Activated CD8-positive, alpha-beta T cell treated with anti-CD3 and anti-CD28 coated beads for 36 hours (primary cell): ENCODE results near the gene C6orf141. TPM values are rescaled to one million over a fixed set of nuclear protein-coding genes. Genes with fewer than 3 reads are reported as not detected.
"Not testable (repeated sequence)": the region's sequence is repeated elsewhere in the genome, so short reads cannot be mapped to it uniquely, and the experiment has no call there.

Experiments
- ATAC-seq: fragments of 200-7000 bp; cut with Tn5 transposase; one replicate; pipeline ENCODE4 v1.10.0; 2021; ENCODE audit warnings: mild to moderate bottlenecking, moderate library complexity
- CTCF ChIA-PET: fragments of 350-600 bp; sonication (Branson Sonifier 250); formaldehyde crosslinking; loops from one replicate; lab custom pipeline; 2021; ENCODE audit warnings: antibody characterized with exemption; lab: Charles Lee
- POLR2A ChIA-PET: fragments of 350-600 bp; sonication (Branson Sonifier 250); formaldehyde crosslinking; loops from one replicate; lab custom pipeline; 2021; ENCODE audit warnings: antibody characterized with exemption; lab: Charles Lee
- DNase-seq: peaks from one replicate; pipeline ENCODE4 v3.0.0-alpha.2; 2020
- H3K27ac Mint-ChIP-seq: one replicate; pipeline ENCODE4 v1.8.0; 2021; ENCODE audit warnings: mild to moderate bottlenecking, mixed read lengths
- H3K27me3 Mint-ChIP-seq: one replicate; pipeline ENCODE4 v1.8.0; 2021; ENCODE audit warnings: mixed read lengths
- H3K36me3 Mint-ChIP-seq: one replicate; pipeline ENCODE4 v1.8.0; 2021; ENCODE audit warnings: low read depth, mixed read lengths
- H3K4me1 Mint-ChIP-seq: one replicate; pipeline ENCODE4 v1.8.0; 2021; ENCODE audit warnings: low read depth, mixed read lengths
- H3K4me3 Mint-ChIP-seq: one replicate; pipeline ENCODE4 v1.8.0; 2021; ENCODE audit warnings: mild to moderate bottlenecking, moderate library complexity, mixed read lengths
- H3K9me3 Mint-ChIP-seq: one replicate; pipeline ENCODE4 v1.8.0; 2021; ENCODE audit warnings: mixed read lengths
- intact Hi-C: fragments of 100-400 bp; cut with micrococcal nuclease; formaldehyde crosslinking; loops from one replicate; pipeline ENCODE4 v1.10.0; 2022
- total RNA-seq, 2 experiments: library from RNA; stranded (reverse); gene quantifications; one replicate each; pipeline ENCODE4 v1.2.3, GENCODE V29; 2021
- TF ChIP-seq, protein P1 (sequence below): fragments of 200-600 bp; IDR thresholded peaks from one replicate; pipeline ENCODE4 v1.8.0; 2022; ENCODE audit warnings: antibody characterized with exemption, mild to moderate bottlenecking

Gene C6orf141
- total RNA-seq, 2 experiments from 2014 or later, result 0.43 to 0.87 TPM

DNA sequence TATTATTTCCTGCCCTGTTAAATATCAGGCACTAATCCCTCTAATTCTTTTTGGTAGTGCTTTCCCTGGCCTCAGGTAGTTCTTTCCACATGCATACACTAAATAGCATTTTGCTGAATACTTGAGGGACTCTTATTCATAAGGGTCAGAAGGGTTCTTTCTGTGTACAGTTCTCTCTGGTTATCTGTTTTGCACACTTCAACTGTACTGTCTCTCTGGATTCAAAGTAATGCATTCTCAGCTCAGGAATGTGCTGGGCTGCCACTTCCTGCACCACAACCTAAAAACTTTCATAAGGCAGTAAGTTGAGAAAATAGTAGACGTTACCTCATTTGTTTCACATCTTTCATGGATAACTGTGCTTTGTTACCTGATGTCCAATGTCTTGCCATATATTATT is 32.1 kb downstream of the C6orf141 start:
- Mint-ChIP-seq H3K36me3 (no peaks in the 10 kb centered on the region), H3K27me3 (peaks cover 1% of the 10 kb centered on the region), H3K9me3 (no peaks in the 10 kb centered on the region), H3K4me3 (no peak overlapping the region), H3K27ac (no peak overlapping the region), H3K4me1 (no peaks in the 10 kb centered on the region)
- intact Hi-C loops, result no loop called here
- DNase-seq, result no peak
- POLR2A ChIA-PET, result no interaction called here
- ATAC-seq, result no peak
- TF ChIP-seq, protein P1, sequence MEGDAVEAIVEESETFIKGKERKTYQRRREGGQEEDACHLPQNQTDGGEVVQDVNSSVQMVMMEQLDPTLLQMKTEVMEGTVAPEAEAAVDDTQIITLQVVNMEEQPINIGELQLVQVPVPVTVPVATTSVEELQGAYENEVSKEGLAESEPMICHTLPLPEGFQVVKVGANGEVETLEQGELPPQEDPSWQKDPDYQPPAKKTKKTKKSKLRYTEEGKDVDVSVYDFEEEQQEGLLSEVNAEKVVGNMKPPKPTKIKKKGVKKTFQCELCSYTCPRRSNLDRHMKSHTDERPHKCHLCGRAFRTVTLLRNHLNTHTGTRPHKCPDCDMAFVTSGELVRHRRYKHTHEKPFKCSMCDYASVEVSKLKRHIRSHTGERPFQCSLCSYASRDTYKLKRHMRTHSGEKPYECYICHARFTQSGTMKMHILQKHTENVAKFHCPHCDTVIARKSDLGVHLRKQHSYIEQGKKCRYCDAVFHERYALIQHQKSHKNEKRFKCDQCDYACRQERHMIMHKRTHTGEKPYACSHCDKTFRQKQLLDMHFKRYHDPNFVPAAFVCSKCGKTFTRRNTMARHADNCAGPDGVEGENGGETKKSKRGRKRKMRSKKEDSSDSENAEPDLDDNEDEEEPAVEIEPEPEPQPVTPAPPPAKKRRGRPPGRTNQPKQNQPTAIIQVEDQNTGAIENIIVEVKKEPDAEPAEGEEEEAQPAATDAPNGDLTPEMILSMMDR, result no peak
- CTCF ChIA-PET, result no interaction called here

DNA sequence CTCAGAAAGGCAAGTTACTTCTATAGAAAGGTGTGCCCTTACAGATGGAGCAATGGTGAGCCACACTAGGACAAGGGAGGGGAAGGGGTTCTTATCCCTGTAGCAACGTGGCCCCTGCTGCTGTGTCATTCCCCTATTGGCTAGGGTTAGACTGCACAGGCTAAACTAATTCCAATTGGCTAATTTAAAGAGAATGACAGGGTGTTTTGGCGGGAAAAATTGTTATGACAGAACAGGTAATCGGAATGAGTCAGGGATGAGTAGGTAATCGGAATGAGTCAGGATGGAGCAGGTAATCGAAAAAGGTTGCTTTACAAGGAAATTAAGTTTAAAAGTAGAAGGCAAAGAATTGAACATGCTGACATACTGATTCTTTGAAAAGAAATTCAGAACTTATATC is 36.8 kb downstream of the C6orf141 start:
- H3K9me3 Mint-ChIP-seq, intact Hi-C loops, H3K27ac Mint-ChIP-seq, H3K4me1 Mint-ChIP-seq, H3K4me3 Mint-ChIP-seq, H3K27me3 Mint-ChIP-seq, ATAC-seq, CTCF ChIA-PET, H3K36me3 Mint-ChIP-seq, DNase-seq: not testable (repeated sequence)
- POLR2A ChIA-PET, result interaction anchor here (0.6 kb wide), 1 partner anchor 124 kb away, joined by 3 read pairs; no protein-coding TSS in a partner anchor

Other genes with a start within 250 kb of the C6orf141 start
- gene MMUT, start 87.4 kb upstream of the C6orf141 start, total RNA-seq, result 10 to 100 TPM; 11.1 to 11.9 TPM
- 10 to 100 TPM; 14.6 to 17.5 TPM for gene CENPQ, start 87.3 kb upstream of the C6orf141 start, total RNA-seq
- gene GLYATL3, start 50.7 kb upstream of the C6orf141 start, total RNA-seq, result not detected
- not detected for gene RHAG, start 86.2 kb downstream of the C6orf141 start, total RNA-seq
- not detected for gene CRISP2, start 162.9 kb downstream of the C6orf141 start, total RNA-seq
- gene CRISP3, start 193.7 kb downstream of the C6orf141 start, total RNA-seq, result not detected
- not detected for gene PGK2, start 236.6 kb downstream of the C6orf141 start, total RNA-seq